Neural progenitor cell (in vitro differentiated cells): ENCODE measurements around the gene RAMP1. TPM values are rescaled to one million over a fixed set of nuclear protein-coding genes. Genes with fewer than 3 reads are reported as not detected.

Experiments
- DNase-seq: peaks from one replicate; pipeline ENCODE4 v3.0.0-alpha.2; 2016; ENCODE audit warnings: low spot score
- H2AFZ ChIP-seq: fragments of 200-600 bp; sonication (generic); replicated peaks from 2 replicates; pipeline ENCODE4 v1.6.1; 2016; ENCODE audit warnings: antibody characterized with exemption
- H3F3A ChIP-seq: fragments of 200-600 bp; sonication (generic); 2 replicates; pipeline ENCODE4 v1.6.1; 2016; ENCODE audit warnings: antibody characterized with exemption, low read depth
- H3K27ac ChIP-seq: fragments of 200-600 bp; sonication (generic); 2 replicates; pipeline ENCODE4 v1.5.1; 2016; ENCODE audit warnings: mild to moderate bottlenecking
- H3K27me3 ChIP-seq: fragments of 200-600 bp; sonication (generic); 2 replicates; pipeline ENCODE4 v1.6.1; 2016; ENCODE audit warnings: mild to moderate bottlenecking, moderate library complexity
- H3K36me3 ChIP-seq: fragments of 200-600 bp; sonication (generic); 2 replicates; pipeline ENCODE4 v1.5.1; 2016
- H3K4me1 ChIP-seq: fragments of 200-600 bp; sonication (generic); 2 replicates; pipeline ENCODE4 v1.6.1; 2016; ENCODE audit warnings: mixed run types
- H3K4me2 ChIP-seq: fragments of 200-600 bp; sonication (generic); 2 replicates; pipeline ENCODE4 v1.6.1; 2016
- H3K4me3 ChIP-seq: fragments of 200-600 bp; sonication (generic); 2 replicates; pipeline ENCODE4 v1.5.1; 2016
- H3K79me2 ChIP-seq: fragments of 200-600 bp; sonication (generic); 2 replicates; pipeline ENCODE4 v1.6.1; 2016; ENCODE audit warnings: low read depth
- H3K9ac ChIP-seq: fragments of 200-600 bp; sonication (generic); 2 replicates; pipeline ENCODE4 v1.6.1; 2016
- H3K9me3 ChIP-seq: fragments of 200-600 bp; sonication (generic); 2 replicates; pipeline ENCODE4 v1.5.1; 2016; ENCODE audit warnings: low read depth
- H4K20me1 ChIP-seq: fragments of 200-600 bp; sonication (generic); 2 replicates; pipeline ENCODE4 v1.6.1; 2016; ENCODE audit warnings: low read depth
- H3K27ac Mint-ChIP-seq: 3 replicates; pipeline ENCODE4 v1.8.0; 2021; ENCODE audit warnings: mixed read lengths
- H3K27me3 Mint-ChIP-seq: 2 replicates; pipeline ENCODE4 v1.8.0; 2022; ENCODE audit warnings: low read depth, mild to moderate bottlenecking, inconsistent platforms, moderate library complexity, mixed read lengths; ENCODE audit not compliant: insufficient read depth
- H3K36me3 Mint-ChIP-seq: 3 replicates; pipeline ENCODE4 v1.8.0; 2021; ENCODE audit warnings: mixed read lengths
- H3K4me1 Mint-ChIP-seq: 3 replicates; pipeline ENCODE4 v1.8.0; 2021; ENCODE audit warnings: mixed read lengths
- H3K4me3 Mint-ChIP-seq: 3 replicates; pipeline ENCODE4 v1.8.0; 2021; ENCODE audit warnings: mild to moderate bottlenecking, moderate library complexity, mixed read lengths
- H3K9me3 Mint-ChIP-seq: 3 replicates; pipeline ENCODE4 v1.8.0; 2020; ENCODE audit warnings: mixed read lengths
- EZH2 ChIP-seq: fragments of 200-600 bp; sonication (generic); IDR thresholded peaks from 2 replicates; pipeline ENCODE4 v1.6.1; 2017; ENCODE audit warnings: antibody characterized with exemption, mild to moderate bottlenecking, moderate library complexity
- EZH2phosphoT487 ChIP-seq: fragments of 200-600 bp; sonication (generic); IDR thresholded peaks from 2 replicates; pipeline ENCODE4 v1.6.1; 2017; ENCODE audit warnings: antibody characterized with exemption
- total RNA-seq: library from RNA; depleted of rRNA; stranded (reverse); fragments of >200 nt; gene quantifications from 2 replicates; pipeline ENCODE4 v1.2.3, GENCODE V29; 2015; ENCODE audit warnings: low replicate concordance
- TF ChIP-seq, protein P1 (sequence below): fragments of 200-600 bp; sonication (generic); IDR thresholded peaks from 2 replicates; pipeline ENCODE4 v1.5.1; 2017; ENCODE audit warnings: antibody characterized with exemption, mild to moderate bottlenecking

RAMP1 gene
- total RNA-seq, 1 donor from 2014 or later, result not detected

DNA sequence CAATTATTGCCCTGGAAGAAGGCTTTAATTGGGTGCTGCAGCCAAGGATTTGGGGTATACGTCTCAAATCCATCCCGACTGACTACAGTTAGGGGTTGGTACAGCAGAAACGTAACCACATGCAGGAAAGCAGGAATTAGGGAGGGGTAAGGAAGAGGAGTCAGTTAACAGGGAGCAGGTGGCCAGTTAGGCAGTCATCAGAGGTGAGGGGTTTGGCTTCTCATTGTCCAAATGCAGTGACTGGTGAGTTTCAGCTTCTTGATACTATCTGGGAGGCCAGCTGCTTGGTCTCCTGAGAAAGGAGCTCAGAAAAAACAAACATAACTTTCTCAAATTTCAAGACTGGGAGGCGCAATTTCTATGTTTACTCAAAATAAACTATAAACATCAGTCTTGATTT lies 68.6 kb downstream of the RAMP1 start:
- H3K4me3 ChIP-seq, result no peak overlapping the region
- no peak overlapping the region for H2AFZ ChIP-seq
- H3K9ac ChIP-seq, result no peak overlapping the region
- H3K27me3 ChIP-seq, result peaks cover 6% of the 10 kb centered on the region
- DNase-seq, result no peak
- Mint-ChIP-seq H3K27me3 (peaks cover 4% of the 10 kb centered on the region), H3K36me3 (no peaks in the 10 kb centered on the region), H3K4me3 (no peak overlapping the region), H3K9me3 (peaks cover 2% of the 10 kb centered on the region), H3K4me1 (peaks cover 2% of the 10 kb centered on the region), H3K27ac (no peak overlapping the region)
- no peaks in the 10 kb centered on the region for H3F3A ChIP-seq
- TF ChIP-seq EZH2phosphoT487, result no peak
- TF ChIP-seq, protein P1, sequence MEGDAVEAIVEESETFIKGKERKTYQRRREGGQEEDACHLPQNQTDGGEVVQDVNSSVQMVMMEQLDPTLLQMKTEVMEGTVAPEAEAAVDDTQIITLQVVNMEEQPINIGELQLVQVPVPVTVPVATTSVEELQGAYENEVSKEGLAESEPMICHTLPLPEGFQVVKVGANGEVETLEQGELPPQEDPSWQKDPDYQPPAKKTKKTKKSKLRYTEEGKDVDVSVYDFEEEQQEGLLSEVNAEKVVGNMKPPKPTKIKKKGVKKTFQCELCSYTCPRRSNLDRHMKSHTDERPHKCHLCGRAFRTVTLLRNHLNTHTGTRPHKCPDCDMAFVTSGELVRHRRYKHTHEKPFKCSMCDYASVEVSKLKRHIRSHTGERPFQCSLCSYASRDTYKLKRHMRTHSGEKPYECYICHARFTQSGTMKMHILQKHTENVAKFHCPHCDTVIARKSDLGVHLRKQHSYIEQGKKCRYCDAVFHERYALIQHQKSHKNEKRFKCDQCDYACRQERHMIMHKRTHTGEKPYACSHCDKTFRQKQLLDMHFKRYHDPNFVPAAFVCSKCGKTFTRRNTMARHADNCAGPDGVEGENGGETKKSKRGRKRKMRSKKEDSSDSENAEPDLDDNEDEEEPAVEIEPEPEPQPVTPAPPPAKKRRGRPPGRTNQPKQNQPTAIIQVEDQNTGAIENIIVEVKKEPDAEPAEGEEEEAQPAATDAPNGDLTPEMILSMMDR, result no peak
- no peak for TF ChIP-seq EZH2
- H3K27ac ChIP-seq, result no peak overlapping the region
- H3K79me2 ChIP-seq, result no peaks in the 10 kb centered on the region
- no peaks in the 10 kb centered on the region for H4K20me1 ChIP-seq
- H3K36me3 ChIP-seq, result no peaks in the 10 kb centered on the region
- no peak overlapping the region for H3K4me2 ChIP-seq
- H3K9me3 ChIP-seq, result no peaks in the 10 kb centered on the region
- no peaks in the 10 kb centered on the region for H3K4me1 ChIP-seq

DNA sequence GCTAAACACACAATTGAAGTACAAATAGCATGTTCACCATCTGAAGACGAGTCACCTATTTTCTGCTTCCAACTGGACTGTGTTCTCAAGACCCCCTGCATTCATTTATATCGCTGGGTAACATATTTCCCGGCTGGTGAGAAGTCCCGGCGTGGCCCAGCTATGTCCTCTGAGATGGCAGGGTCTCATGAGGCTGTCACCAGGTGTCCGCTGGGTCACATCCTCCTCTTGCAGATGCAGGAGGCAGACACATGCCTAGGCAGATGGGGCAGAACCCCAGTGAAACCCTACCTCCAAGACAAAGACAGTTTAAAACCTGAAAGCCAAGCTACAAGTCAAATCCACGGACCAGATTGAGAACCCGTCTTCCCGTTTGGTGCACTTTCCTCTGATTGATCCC lies 70.6 kb downstream of the RAMP1 start:
- Histone ChIP-seq H3K27me3 (no peaks in the 10 kb centered on the region), H3K4me2 (no peak overlapping the region), H3K4me1 (no peaks in the 10 kb centered on the region), H3K36me3 (no peaks in the 10 kb centered on the region), H4K20me1 (no peaks in the 10 kb centered on the region), H3K9me3 (no peaks in the 10 kb centered on the region), H3K4me3 (no peak overlapping the region), H3K27ac (no peak overlapping the region), H3K9ac (no peak overlapping the region), H3K79me2 (no peaks in the 10 kb centered on the region), H2AFZ (no peak overlapping the region), H3F3A (no peaks in the 10 kb centered on the region)
- no peaks in the 10 kb centered on the region for H3K36me3 Mint-ChIP-seq
- H3K27ac Mint-ChIP-seq, result peak overlapping the region; percentile 42
- peaks cover 2% of the 10 kb centered on the region for H3K9me3 Mint-ChIP-seq
- peaks cover 2% of the 10 kb centered on the region for H3K27me3 Mint-ChIP-seq
- DNase-seq, result no peak
- TF ChIP-seq EZH2phosphoT487 (no peak), EZH2 (no peak)
- TF ChIP-seq, protein P1, result no peak
- no peaks in the 10 kb centered on the region for H3K4me1 Mint-ChIP-seq
- no peak overlapping the region for H3K4me3 Mint-ChIP-seq

DNA sequence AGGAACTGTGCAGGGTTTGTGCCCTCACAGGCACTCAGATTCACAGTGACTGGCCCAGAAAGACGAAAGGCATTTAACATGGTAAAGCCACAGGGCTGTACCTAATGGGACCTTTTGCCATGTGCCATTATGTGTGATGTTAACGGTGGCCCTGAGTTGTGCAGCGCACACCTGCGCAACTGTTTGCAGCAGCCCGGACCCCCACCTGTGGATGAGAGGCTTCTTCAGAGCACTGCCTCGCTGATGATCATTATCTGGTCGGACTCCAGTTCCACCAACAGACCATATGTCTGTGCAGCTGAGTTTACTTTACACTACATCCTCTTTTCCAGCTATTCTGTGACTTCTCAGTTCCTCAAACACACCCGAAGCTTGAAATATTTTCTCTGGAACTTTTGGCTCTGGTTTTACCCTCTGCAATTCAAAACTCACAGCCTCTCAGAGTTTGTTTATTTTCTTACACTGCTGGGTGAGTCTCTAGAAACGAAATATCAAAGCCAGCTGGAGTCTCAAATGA lies 71.8 kb downstream of the RAMP1 start:
- Mint-ChIP-seq H3K27me3 (peaks cover 2% of the 10 kb centered on the region), H3K36me3 (no peaks in the 10 kb centered on the region), H3K4me3 (no peak overlapping the region), H3K9me3 (peaks cover 2% of the 10 kb centered on the region), H3K27ac (no peak overlapping the region), H3K4me1 (no peaks in the 10 kb centered on the region)
- H3K27ac ChIP-seq, result no peak overlapping the region
- H3K4me2 ChIP-seq, result no peak overlapping the region
- no peak overlapping the region for H3K9ac ChIP-seq
- H3K9me3 ChIP-seq, result no peaks in the 10 kb centered on the region
- H3K79me2 ChIP-seq, result no peaks in the 10 kb centered on the region
- no peaks in the 10 kb centered on the region for H4K20me1 ChIP-seq
- TF ChIP-seq EZH2, result no peak
- no peaks in the 10 kb centered on the region for H3K27me3 ChIP-seq
- H2AFZ ChIP-seq, result no peak overlapping the region
- no peaks in the 10 kb centered on the region for H3F3A ChIP-seq
- DNase-seq, result no peak
- no peak overlapping the region for H3K4me3 ChIP-seq
- no peaks in the 10 kb centered on the region for H3K4me1 ChIP-seq
- H3K36me3 ChIP-seq, result no peaks in the 10 kb centered on the region

DNA sequence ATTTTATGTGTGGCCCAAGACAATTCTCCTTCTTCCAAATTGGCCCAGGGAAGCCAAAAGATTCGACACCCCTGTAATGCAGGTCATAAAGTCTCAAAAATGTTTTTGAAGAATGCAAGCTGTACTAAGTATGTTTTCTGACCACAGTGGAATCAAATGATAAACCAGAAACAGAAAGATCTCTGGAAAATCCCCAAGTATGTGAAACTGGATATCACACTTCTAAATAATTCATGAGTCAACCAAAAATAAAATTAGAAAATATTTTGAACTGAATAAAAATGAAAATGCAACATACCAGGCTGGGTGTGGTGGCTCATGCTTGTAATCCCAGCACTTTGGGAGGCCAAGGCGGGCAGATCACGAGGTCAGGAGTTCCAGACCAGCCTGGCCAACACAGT lies 73.3 kb downstream of the RAMP1 start:
- TF ChIP-seq EZH2phosphoT487, result no peak
- H3K4me1 ChIP-seq, result no peaks in the 10 kb centered on the region

More for the DNA sequence above, 73.3 kb downstream of the RAMP1 start:
- Histone ChIP-seq H3K9ac (no peak overlapping the region), H3K4me3 (no peak overlapping the region), H3K9me3 (no peaks in the 10 kb centered on the region), H3K4me2 (no peak overlapping the region), H3K36me3 (no peaks in the 10 kb centered on the region), H4K20me1 (no peaks in the 10 kb centered on the region), H3K27ac (no peak overlapping the region), H2AFZ (no peak overlapping the region), H3F3A (no peaks in the 10 kb centered on the region), H3K27me3 (no peaks in the 10 kb centered on the region), H3K79me2 (no peaks in the 10 kb centered on the region)
- Mint-ChIP-seq H3K9me3 (peaks cover 2% of the 10 kb centered on the region), H3K4me1 (no peaks in the 10 kb centered on the region), H3K4me3 (no peak overlapping the region), H3K27ac (no peak overlapping the region), H3K36me3 (no peaks in the 10 kb centered on the region), H3K27me3 (peaks cover 2% of the 10 kb centered on the region)
- DNase-seq, result no peak
